ENCODE measurements around the gene LRRC36. TPM values are rescaled to one million over a fixed set of nuclear protein-coding genes. Genes with fewer than 3 reads are reported as not detected.
A peak's percentile ranks its signal among the peaks of the same experiment; 100 is the strongest.

Gene LRRC36
- total RNA-seq, 2 donors from 2014 or later: 1.6 to 7.0 TPM

GRCh38 chr16:67423611-67424260, 97.1 kb downstream of the LRRC36 start:
- no peak for DNase-seq
- no peaks in the 10 kb centered on the region for H3K27me3 ChIP-seq
- intact Hi-C loops (cut with DNase I): no loop called here
- TF ChIP-seq CTCF (IDR thresholded peaks at IDR 0.05) (no peak), POLR2A (IDR thresholded peaks at IDR 0.05) (no peak)
- WGBS, 2 donors: 37 to 48% methylated on average over 9 of the region's 9 CpGs
- H3K27ac ChIP-seq: peak overlapping the region in 3 of 4 donors; percentile 37 to 65 (median 59)
- H3K36me3 ChIP-seq (replicated peaks in 1 of 2; ENCODE audit: insufficient read depth in 1 of 2, low read depth in 2 of 2): no peaks in the 10 kb centered on the region
- peak; percentile 37 for ATAC-seq
- peaks cover 30% of the 10 kb centered on the region for H3K4me1 ChIP-seq
- H3K4me3 ChIP-seq: no peak overlapping the region
- no peaks in the 10 kb centered on the region for H3K9me3 ChIP-seq

GRCh38 chr16:67424261-67424615, 97.6 kb downstream of the LRRC36 start:
- H3K4me1 ChIP-seq: peaks cover 32% of the 10 kb centered on the region
- no peaks in the 10 kb centered on the region for H3K9me3 ChIP-seq
- DNase-seq (no peak), ATAC-seq (peak; percentile 49)
- peak overlapping the region in 3 of 4 donors; percentile 37 to 65 (median 59) for H3K27ac ChIP-seq
- no peaks in the 10 kb centered on the region for H3K27me3 ChIP-seq
- no peaks in the 10 kb centered on the region for H3K36me3 ChIP-seq (replicated peaks in 1 of 2; ENCODE audit: insufficient read depth in 1 of 2, low read depth in 2 of 2)
- intact Hi-C loops (cut with DNase I): no loop called here
- 6 to 21% methylated on average over 5 of the region's 5 CpGs for WGBS, 2 donors
- no peak overlapping the region for H3K4me3 ChIP-seq
- TF ChIP-seq POLR2A (IDR thresholded peaks at IDR 0.05) (no peak), CTCF (IDR thresholded peaks at IDR 0.05) (no peak)

- H3K27ac ChIP-seq: peak overlapping the region in 2 of 4 donors; percentile 59 to 65
- WGBS, 2 donors: 55 to 64% methylated on average over 6 of the region's 6 CpGs
- no peaks in the 10 kb centered on the region for H3K27me3 ChIP-seq
- no peak for TF ChIP-seq CTCF (IDR thresholded peaks at IDR 0.05)
- no peak for TF ChIP-seq POLR2A (IDR thresholded peaks at IDR 0.05)
- peaks cover 41% of the 10 kb centered on the region for H3K4me1 ChIP-seq
- no peaks in the 10 kb centered on the region for H3K36me3 ChIP-seq (replicated peaks in 1 of 2; ENCODE audit: insufficient read depth in 1 of 2, low read depth in 2 of 2)
- no peaks in the 10 kb centered on the region for H3K9me3 ChIP-seq
- ATAC-seq: no peak
- H3K4me3 ChIP-seq: no peak overlapping the region
- intact Hi-C loops (cut with DNase I): loop anchor here (5.0 kb wide), 1 partner anchor 42 kb away; no protein-coding TSS in a partner anchor
- DNase-seq: no peak
These were observed 98.4 kb downstream of the LRRC36 start for GRCh38 chr16:67425061-67425460.

GRCh38 chr16:67425580-67425979, 99.0 kb downstream of the LRRC36 start:
- no peak overlapping the region for H3K27ac ChIP-seq
- no peaks in the 10 kb centered on the region for H3K27me3 ChIP-seq
- 74 to 91% methylated on average over 4 of the region's 4 CpGs for WGBS, 2 donors
- DNase-seq: no peak
- no peak for ATAC-seq
- no peak for TF ChIP-seq POLR2A (IDR thresholded peaks at IDR 0.05)
- TF ChIP-seq CTCF (IDR thresholded peaks at IDR 0.05): no peak
- intact Hi-C loops (cut with DNase I): loop anchor here (5.0 kb wide), 1 partner anchor 42 kb away; no protein-coding TSS in a partner anchor
- no peaks in the 10 kb centered on the region for H3K9me3 ChIP-seq
- peaks cover 46% of the 10 kb centered on the region for H3K4me1 ChIP-seq
- no peaks in the 10 kb centered on the region for H3K36me3 ChIP-seq (replicated peaks in 1 of 2; ENCODE audit: insufficient read depth in 1 of 2, low read depth in 2 of 2)
- H3K4me3 ChIP-seq: no peak overlapping the region

- H3K4me3 ChIP-seq: no peak overlapping the region
- WGBS, 2 donors: 78 to 85% methylated on average over 7 of the region's 7 CpGs
- H3K36me3 ChIP-seq (replicated peaks in 1 of 2; ENCODE audit: insufficient read depth in 1 of 2, low read depth in 2 of 2): no peaks in the 10 kb centered on the region
- peaks cover 47% of the 10 kb centered on the region for H3K4me1 ChIP-seq
- no peaks in the 10 kb centered on the region for H3K9me3 ChIP-seq
- DNase-seq (no peak), ATAC-seq (no peak)
- no peak for TF ChIP-seq CTCF (IDR thresholded peaks at IDR 0.05)
- no peak for TF ChIP-seq POLR2A (IDR thresholded peaks at IDR 0.05)
- H3K27me3 ChIP-seq: no peaks in the 10 kb centered on the region
- intact Hi-C loops (cut with DNase I): loop anchor here (5.0 kb wide), 1 partner anchor 41 kb away; no protein-coding TSS in a partner anchor
- H3K27ac ChIP-seq: no peak overlapping the region
These were observed 99.4 kb downstream of the LRRC36 start for GRCh38 chr16:67426022-67426421.
